ENCODE data around the gene ANTXR2.

- no peak for TF ChIP-seq EZH2 (IDR thresholded peaks at IDR 0.05; ENCODE audit: borderline replicate concordance, low read length)
- no peak for TF ChIP-seq CTCF (IDR thresholded peaks at IDR 0.05; ENCODE audit: low read length)
These were observed 67.2 kb downstream of the ANTXR2 start for GRCh38 chr4:80005863-80006262.
